ENCODE results near the gene PTER.

GRCh38 chr10:16478801-16479200, 42.0 kb downstream of the PTER start:
- TF ChIP-seq CTCF (IDR thresholded peaks at IDR 0.05) (no peak), POLR2AphosphoS5 (IDR thresholded peaks at IDR 0.05) (no peak)
